GOT3 (cell line): Measurements from ENCODE around the gene WNT2B.
"Not testable (repeated sequence)": the region's sequence is repeated elsewhere in the genome, so short reads cannot be mapped to it uniquely, and the experiment has no call there.

ENCODE experiments used
- DNase-seq: peaks from one replicate; lab custom pipeline; 2025; ENCODE audit warnings: mixed read lengths; lab: John Stamatoyannopoulos, UW

Gene WNT2B

DNA sequence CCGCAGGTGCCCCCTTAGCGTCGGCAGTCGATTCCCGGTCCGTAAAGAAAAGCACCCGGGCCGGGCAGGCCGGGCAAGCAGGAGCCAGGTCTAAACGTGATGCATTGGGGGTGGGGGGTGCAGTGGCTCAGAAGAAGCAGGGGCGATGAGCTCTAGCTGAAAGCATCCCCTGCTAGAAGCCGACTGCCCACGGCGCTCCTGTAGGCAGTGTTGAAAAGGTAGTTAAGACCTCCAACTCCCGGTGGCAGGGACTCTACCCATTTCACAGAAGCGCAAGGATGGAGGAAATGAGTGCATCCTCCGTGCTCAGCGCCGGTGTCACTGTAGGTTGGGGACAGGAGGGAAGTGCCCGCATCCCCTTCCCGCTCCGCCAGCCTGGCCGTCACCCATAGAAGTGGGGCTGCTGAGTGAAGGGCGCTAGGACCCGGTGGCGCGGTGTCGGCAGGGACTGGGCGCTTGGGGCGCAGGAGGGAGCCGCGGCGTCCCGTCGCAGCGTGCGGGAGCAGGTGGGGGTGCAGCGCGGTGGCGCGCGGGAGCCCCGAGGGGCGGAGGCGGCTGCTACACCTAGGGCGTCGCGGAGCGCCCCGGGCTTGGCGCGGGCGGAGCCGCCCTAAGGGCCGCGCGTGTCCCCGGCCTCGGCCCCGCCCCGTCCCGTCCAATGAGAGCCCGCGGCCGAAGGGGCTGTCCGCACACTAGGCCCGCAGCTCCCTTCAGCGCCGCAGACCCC is at the start of gene WNT2B:
TSS of gene WNT2B (plus strand) at position 688 of the 727 bp plus-strand sequence. CDS start 298 bp downstream, outside the sequence.
- no peak for DNase-seq

- no peak for DNase-seq
Measured at GRCh38 chr1:112460615-112461014, 48.1 kb upstream of the WNT2B start.

DNA sequence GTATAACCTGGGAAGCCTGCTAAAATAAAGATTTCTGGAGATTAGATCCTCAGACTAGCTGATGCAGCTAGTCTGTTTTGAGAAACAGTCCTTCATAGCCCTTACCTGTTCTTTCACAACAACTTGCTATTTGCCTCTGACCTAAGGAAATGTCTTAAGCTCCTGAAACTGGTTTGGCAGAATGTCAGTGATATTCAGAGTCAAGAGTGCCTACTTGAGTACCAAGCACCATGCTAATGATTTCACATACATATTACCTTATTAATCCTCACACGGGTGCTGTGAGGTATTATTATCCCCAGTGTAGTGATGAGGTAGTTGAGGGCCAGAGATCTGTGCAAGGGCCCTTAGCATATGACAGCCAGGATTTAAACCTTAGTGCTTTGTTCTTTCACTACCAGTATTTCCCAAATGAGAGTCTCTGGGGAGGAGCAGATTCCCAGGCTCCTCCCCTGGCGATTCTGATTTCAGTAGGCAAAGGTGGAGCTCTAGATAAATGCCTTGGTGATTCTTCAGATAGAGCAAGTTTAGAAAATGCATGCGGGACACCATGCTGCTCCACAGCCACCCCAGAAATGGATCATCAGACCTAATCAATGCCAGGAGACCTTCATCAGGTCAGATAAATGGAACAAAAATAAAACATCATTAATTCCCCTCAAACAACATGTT is 47.4 kb upstream of the WNT2B start:
- DNase-seq: no peak

- DNase-seq: no peak
Measured at GRCh38 chr1:112462953-112463279, 45.8 kb upstream of the WNT2B start.

DNA sequence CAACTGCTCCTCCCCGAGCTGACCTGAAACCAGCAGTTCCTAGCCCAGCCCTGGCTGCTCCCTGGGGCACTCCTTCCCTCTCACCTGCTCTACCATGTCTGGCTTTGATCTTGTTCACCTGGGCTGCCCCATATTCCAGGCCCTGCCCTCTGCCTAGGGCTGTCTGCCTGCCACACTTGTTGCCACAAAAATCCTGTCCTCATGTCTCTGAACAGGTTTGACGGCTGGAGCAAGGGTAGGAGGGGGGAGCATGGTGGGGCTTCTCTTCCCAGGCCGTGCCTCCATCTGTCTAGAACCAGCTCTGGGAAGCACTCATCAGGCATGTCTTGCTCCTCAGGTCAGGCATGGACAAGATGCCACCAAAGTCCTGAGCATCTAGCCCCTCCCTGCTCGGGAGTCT is 44.3 kb upstream of the WNT2B start:
- no peak for DNase-seq

GRCh38 chr1:112465122-112465521 is 43.6 kb upstream of the WNT2B start:
- no peak for DNase-seq

- peak; percentile 16 for DNase-seq
Measured at GRCh38 chr1:112466078-112466660, 42.6 kb upstream of the WNT2B start.

DNA sequence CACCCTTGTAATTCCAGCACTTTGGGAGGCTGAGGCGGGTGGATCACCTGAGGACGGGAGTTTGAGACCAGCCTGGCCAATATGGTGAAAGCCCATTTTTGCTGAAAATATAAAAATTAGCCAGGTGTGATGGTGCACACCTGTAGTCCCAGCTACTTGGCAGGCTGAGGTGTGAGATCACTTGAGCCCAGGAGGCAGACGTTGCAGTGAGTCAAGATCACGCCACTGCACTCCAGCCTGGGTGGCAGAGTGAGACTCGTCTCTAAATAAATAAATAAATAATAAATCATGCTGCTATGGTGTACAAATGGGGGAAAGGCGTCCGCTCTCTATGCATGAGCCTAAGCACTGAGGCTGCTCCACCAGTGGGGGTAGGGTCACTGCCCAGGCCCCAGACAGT is 38.4 kb upstream of the WNT2B start:
- not testable (repeated sequence) for DNase-seq

DNA sequence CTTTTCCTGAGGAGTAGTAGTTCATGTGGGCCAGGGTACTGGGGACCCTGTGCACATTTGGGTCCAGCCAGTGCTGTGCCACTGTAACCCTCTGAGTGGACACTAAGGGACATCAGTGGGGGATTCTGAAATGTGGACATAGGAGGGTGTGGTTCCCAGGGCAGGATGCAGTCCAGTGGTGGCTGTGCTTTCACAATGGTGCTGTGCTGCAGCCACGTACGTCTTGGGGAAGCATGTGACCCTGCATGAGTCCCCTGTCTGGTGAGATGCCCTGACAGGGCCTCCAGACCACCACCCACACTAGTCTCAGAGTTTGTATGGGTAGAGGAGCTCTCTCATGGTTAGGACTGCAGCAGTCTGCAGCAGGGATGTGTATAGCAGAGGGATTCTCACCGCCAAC is 37.8 kb upstream of the WNT2B start:
- no peak for DNase-seq

GRCh38 chr1:112472142-112472541 is 36.6 kb upstream of the WNT2B start:
- DNase-seq: no peak

DNA sequence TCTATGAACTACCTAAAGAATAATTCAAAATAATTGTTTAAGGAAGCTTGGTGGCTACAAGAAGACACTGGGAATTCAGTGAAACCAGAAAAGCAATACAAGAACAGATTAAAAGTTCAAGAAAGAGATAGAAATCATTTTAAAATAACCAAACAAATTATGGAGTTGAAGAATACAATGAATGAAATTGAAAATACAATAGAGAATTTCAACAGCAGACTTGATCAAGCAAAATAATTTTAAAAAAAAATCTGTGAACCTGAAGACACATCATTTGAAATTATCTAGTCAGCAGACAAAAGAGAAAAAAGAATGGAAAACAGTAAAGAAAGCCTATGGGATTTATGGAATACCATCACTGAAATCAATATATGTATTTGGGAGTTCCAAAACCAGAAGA is 31.2 kb upstream of the WNT2B start:
- DNase-seq: no peak

DNA sequence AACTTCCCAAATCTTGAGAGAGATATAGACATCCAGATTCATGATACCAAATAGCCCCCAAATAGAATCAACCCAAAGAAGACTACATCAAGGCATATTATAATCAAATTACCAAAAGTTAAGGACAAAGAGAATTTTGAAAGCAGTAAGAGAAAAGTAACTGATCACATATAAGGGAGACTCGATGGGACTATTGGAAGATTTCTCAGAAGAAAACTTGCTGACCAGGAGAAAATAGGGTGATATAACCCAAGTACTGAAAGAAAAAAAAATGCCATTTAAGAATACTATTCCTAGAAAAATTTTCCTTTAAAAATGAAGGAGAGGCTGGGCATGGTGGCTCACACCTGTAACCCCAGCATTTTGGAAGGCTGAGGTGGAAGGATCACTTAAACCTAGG is 30.5 kb upstream of the WNT2B start:
- no peak for DNase-seq

DNA sequence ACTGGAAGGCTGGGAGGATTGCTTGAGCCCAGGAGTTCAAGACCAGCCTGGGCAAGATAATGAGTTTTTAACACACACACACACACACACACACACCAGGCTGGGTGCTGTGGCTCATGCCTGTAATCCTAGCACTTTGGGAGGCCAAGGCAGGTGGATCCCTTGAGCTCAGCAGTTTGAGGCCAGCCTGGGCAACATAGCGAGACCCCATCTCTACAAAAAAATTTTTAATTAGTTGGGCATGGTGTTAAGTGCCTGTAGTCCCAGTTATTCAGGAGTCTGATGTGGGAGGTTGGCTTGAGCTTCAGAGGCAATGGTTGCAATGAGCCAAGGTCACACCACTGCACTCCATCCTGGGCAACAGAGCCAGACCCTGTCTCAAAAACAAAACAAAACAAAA is 22.7 kb upstream of the WNT2B start:
- DNase-seq: not testable (repeated sequence)

- not testable (repeated sequence) for DNase-seq
Measured at GRCh38 chr1:112487686-112488085, 21.1 kb upstream of the WNT2B start.

GRCh38 chr1:112488141-112488540 is 20.6 kb upstream of the WNT2B start:
- no peak for DNase-seq

- DNase-seq: no peak
Measured at GRCh38 chr1:112492076-112492475, 16.7 kb upstream of the WNT2B start.

- DNase-seq: no peak
Measured at GRCh38 chr1:112493351-112493750, 15.4 kb upstream of the WNT2B start.

- DNase-seq: no peak
Measured at GRCh38 chr1:112496290-112496689, 12.5 kb upstream of the WNT2B start.

GRCh38 chr1:112501810-112502641 is 6.7 kb upstream of the WNT2B start:
- DNase-seq: no peak

DNA sequence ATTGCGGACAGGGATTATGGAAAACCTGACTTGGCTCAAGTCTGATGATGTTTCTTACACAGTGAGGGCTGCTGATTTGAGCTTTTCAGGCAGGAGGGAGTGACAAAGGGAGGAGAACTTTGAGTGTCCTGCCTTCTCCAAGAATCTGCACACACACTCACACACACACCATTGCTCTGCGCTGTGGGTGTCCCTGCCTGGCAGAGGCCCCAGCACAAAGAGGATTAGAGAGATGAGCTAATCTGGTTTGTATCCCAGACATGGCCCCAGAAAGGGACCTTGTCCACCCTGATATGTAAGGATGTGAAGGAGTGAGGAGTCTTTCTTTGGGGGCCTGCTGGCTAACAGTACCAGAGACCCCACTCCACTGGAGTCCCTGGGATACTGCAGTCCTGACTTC is 5.9 kb upstream of the WNT2B start:
- DNase-seq: no peak

DNA sequence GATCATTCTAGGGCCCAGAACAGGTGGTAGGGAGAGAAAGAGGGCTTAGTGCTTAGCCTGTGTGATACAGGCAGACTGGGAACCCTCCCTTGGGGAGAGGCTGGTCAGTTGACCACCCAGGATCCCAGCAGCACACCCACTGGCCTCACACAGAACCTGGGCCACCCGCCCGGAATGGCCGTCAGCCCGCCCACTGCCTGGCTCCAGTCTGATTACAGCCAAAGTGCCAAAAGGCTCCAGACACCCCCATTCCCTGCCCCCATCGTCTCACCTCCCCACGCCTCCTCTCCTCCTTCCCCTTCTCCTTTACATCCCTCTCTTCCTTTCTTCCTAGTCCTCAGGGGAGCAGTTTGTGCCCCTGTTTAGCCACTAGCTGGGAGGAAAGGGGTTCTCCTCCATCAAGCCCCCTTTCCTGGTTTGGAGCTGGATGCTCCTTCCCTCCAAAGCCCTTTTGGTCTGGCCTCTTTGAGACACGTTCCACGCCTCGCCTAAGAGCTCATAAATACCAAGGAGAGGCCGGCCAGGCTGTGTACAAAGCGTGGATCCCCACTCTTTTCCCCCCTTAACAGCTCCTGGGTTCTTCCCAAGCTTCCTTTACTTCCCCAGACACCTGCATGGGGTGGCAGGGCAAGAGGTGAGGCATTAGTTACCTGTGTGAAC is 4.6 kb upstream of the WNT2B start:
- DNase-seq: no peak
